Fibroblast of skin of left quadriceps (primary cell): ENCODE data around the gene NUBP2.
A peak's percentile ranks its signal among the peaks of the same experiment; 100 is the strongest.
"Not testable (repeated sequence)": the region's sequence is repeated elsewhere in the genome, so short reads cannot be mapped to it uniquely, and the experiment has no call there.

ENCODE experiments used
- DNase-seq, 2 experiments: peaks; one replicate each; pipeline ENCODE4 v3.0.0-alpha.2; 2013; ENCODE audit warnings: low read depth in 2 of 2

The NUBP2 gene

GRCh38 chr16:1786242-1787055 lies 3.7 kb downstream of the NUBP2 start:
- no peak for DNase-seq

GRCh38 chr16:1787056-1787321 lies 4.2 kb downstream of the NUBP2 start:
- no peak for DNase-seq

- DNase-seq = no peak
These were observed 4.7 kb downstream of the NUBP2 start for GRCh38 chr16:1787322-1788094.

GRCh38 chr16:1788095-1788707 lies 5.4 kb downstream of the NUBP2 start:
- DNase-seq = no peak

- DNase-seq = no peak
These were observed 5.9 kb downstream of the NUBP2 start for GRCh38 chr16:1788708-1789100.

- no peak for DNase-seq
These were observed 6.9 kb downstream of the NUBP2 start for GRCh38 chr16:1789643-1790045.

- DNase-seq = no peak
These were observed 7.5 kb downstream of the NUBP2 start for GRCh38 chr16:1790261-1790610.

GRCh38 chr16:1790611-1791255 lies 8.0 kb downstream of the NUBP2 start:
- no peak for DNase-seq

GRCh38 chr16:1791256-1791942 lies 8.6 kb downstream of the NUBP2 start:
- no peak for DNase-seq

GRCh38 chr16:1791943-1792812 lies 9.4 kb downstream of the NUBP2 start:
- no peak for DNase-seq

GRCh38 chr16:1792836-1793577 lies 10.2 kb downstream of the NUBP2 start:
- DNase-seq = no peak

- DNase-seq = no peak
These were observed 10.9 kb downstream of the NUBP2 start, which contains the start of gene IGFALS for GRCh38 chr16:1793578-1794220. IGFALS (minus strand) TSS chr16:1793705; CDS start chr16:1793652, 53 bp downstream.

- no peak for DNase-seq
These were observed 11.6 kb downstream of the NUBP2 start for GRCh38 chr16:1794221-1794871.

- DNase-seq = no peak
These were observed 12.3 kb downstream of the NUBP2 start for GRCh38 chr16:1794908-1795666.

- not testable (repeated sequence) for DNase-seq
These were observed 16.5 kb downstream of the NUBP2 start for GRCh38 chr16:1799263-1799662.

GRCh38 chr16:1800701-1801100 lies 17.9 kb downstream of the NUBP2 start:
- DNase-seq = peak in 1 of 2 experiments; percentile 3

- DNase-seq = no peak
These were observed 24.9 kb downstream of the NUBP2 start for GRCh38 chr16:1807626-1808025.

GRCh38 chr16:1808691-1809090 lies 25.9 kb downstream of the NUBP2 start:
- no peak for DNase-seq
